Activated CD4-positive, alpha-beta T cell treated with anti-CD3 and anti-CD28 coated beads, Interleukin-2, amount 50 U/mL, for 16 hours (primary cell): ENCODE data around the gene NBEA.

Experiments
- DNase-seq: peaks from one replicate; pipeline ENCODE4 v3.0.0-alpha.2; 2020

NBEA gene

GRCh38 chr13:35526577-35526976 is 584.5 kb downstream of the NBEA start:
- DNase-seq: no peak

GRCh38 chr13:35527451-35527850 is 585.4 kb downstream of the NBEA start:
- DNase-seq: no peak

- no peak for DNase-seq
Observed at GRCh38 chr13:35530147-35530546, 588.1 kb downstream of the NBEA start.

GRCh38 chr13:35530581-35530980 is 588.5 kb downstream of the NBEA start:
- DNase-seq: no peak

- DNase-seq: no peak
Observed at GRCh38 chr13:35531526-35531925, 589.5 kb downstream of the NBEA start.

GRCh38 chr13:35534343-35534742 is 592.3 kb downstream of the NBEA start:
- DNase-seq: no peak

GRCh38 chr13:35548790-35549189 is 606.7 kb downstream of the NBEA start:
- no peak for DNase-seq

- DNase-seq: no peak
Observed at GRCh38 chr13:35549481-35549880, 607.4 kb downstream of the NBEA start.

GRCh38 chr13:35552172-35552844 is 610.2 kb downstream of the NBEA start:
- no peak for DNase-seq

- no peak for DNase-seq
Observed at GRCh38 chr13:35554972-35555623, 613.0 kb downstream of the NBEA start.

GRCh38 chr13:35557475-35557874 is 615.4 kb downstream of the NBEA start:
- no peak for DNase-seq

- no peak for DNase-seq
Observed at GRCh38 chr13:35561540-35561939, 619.5 kb downstream of the NBEA start.

GRCh38 chr13:35565273-35565672 is 623.2 kb downstream of the NBEA start:
- DNase-seq: no peak

GRCh38 chr13:35566340-35566739 is 624.3 kb downstream of the NBEA start:
- DNase-seq: no peak

- no peak for DNase-seq
Observed at GRCh38 chr13:35567406-35567980, 625.4 kb downstream of the NBEA start.

GRCh38 chr13:35573639-35574038 is 631.6 kb downstream of the NBEA start:
- no peak for DNase-seq

GRCh38 chr13:35592457-35592856 is 650.4 kb downstream of the NBEA start:
- no peak for DNase-seq

- DNase-seq: no peak
Observed at GRCh38 chr13:35593651-35594050, 651.6 kb downstream of the NBEA start.

- no peak for DNase-seq
Observed at GRCh38 chr13:35594096-35594495, 652.0 kb downstream of the NBEA start.

- no peak for DNase-seq
Observed at GRCh38 chr13:35595181-35595580, 653.1 kb downstream of the NBEA start.

- DNase-seq: no peak
Observed at GRCh38 chr13:35596321-35597030, 654.4 kb downstream of the NBEA start.

GRCh38 chr13:35597451-35597850 is 655.4 kb downstream of the NBEA start:
- no peak for DNase-seq

GRCh38 chr13:35598233-35598632 is 656.2 kb downstream of the NBEA start:
- no peak for DNase-seq
